Neutrophil (primary cell): ENCODE measurements around the gene USPL1.
"Not testable (repeated sequence)": the region's sequence is repeated elsewhere in the genome, so short reads cannot be mapped to it uniquely, and the experiment has no call there.

Experiments
- H3K27ac ChIP-seq: fragments of 200-600 bp; sonication (generic); 2 replicates; pipeline ENCODE4 v1.5.1; 2016; ENCODE audit warnings: mild to moderate bottlenecking, moderate library complexity
- H3K27me3 ChIP-seq: fragments of 200-600 bp; sonication (generic); 2 replicates; pipeline ENCODE4 v1.6.0; 2016; ENCODE audit warnings: mild to moderate bottlenecking
- H3K36me3 ChIP-seq: fragments of 200-600 bp; sonication (generic); 2 replicates; pipeline ENCODE4 v1.5.1; 2017
- H3K4me1 ChIP-seq, 2 experiments: fragments of 200-600 bp in 1 of 2; sonication (generic) in 1 of 2; 1 replicate in 1 of 2; 2 replicates in 1 of 2; pipeline versions ENCODE4 v1.5.1 to v1.6.1; 2013 to 2016; ENCODE audit warnings: low read depth in 1 of 2, low read length in 1 of 2, mild to moderate bottlenecking in 1 of 2, moderate library complexity in 1 of 2; ENCODE audit not compliant: control insufficient read depth in 1 of 2, insufficient read depth in 1 of 2
- H3K4me3 ChIP-seq, 2 experiments: fragments of 200-600 bp in 1 of 2; sonication (generic) in 1 of 2; 1 replicate in 1 of 2; 2 replicates in 1 of 2; pipeline ENCODE4 v1.5.1; 2013 to 2016; ENCODE audit warnings: low read depth in 1 of 2, low read length in 1 of 2, mild to moderate bottlenecking in 1 of 2, moderate library complexity in 1 of 2
- H3K9me3 ChIP-seq: fragments of 200-600 bp; sonication (generic); 2 replicates; pipeline ENCODE4 v1.5.1; 2016
- CTCF ChIP-seq: fragments of 200-600 bp; sonication (generic); IDR thresholded peaks from 2 replicates; pipeline ENCODE4 v1.5.1; 2016; ENCODE audit warnings: antibody characterized with exemption

The USPL1 gene

GRCh38 chr13:30648522-30649012 lies 30.8 kb downstream of the USPL1 start:
- no peak overlapping the region for H3K4me3 ChIP-seq
- no peak for TF ChIP-seq CTCF
- H3K36me3 ChIP-seq: peaks cover 23% of the 10 kb centered on the region
- no peaks in the 10 kb centered on the region for H3K9me3 ChIP-seq
- H3K27me3 ChIP-seq: no peaks in the 10 kb centered on the region
- H3K27ac ChIP-seq: no peak overlapping the region
- peaks cover under 1 to 7% of the 10 kb centered on the region in 2 experiments for H3K4me1 ChIP-seq

- H3K4me1 ChIP-seq: peaks cover 7 to 17% of the 10 kb centered on the region in 2 experiments
- H3K27ac ChIP-seq, H3K9me3 ChIP-seq, H3K27me3 ChIP-seq, H3K4me3 ChIP-seq: not testable (repeated sequence)
- peaks cover 14% of the 10 kb centered on the region for H3K36me3 ChIP-seq
Observed at GRCh38 chr13:30651648-30652047, 33.9 kb downstream of the USPL1 start.

- Histone ChIP-seq H3K4me1 (peaks cover 7 to 17% of the 10 kb centered on the region in 2 experiments), H3K27me3 (no peaks in the 10 kb centered on the region), H3K4me3 (no peak overlapping the region), H3K36me3 (peaks cover 18% of the 10 kb centered on the region), H3K27ac (no peak overlapping the region), H3K9me3 (no peaks in the 10 kb centered on the region)
- TF ChIP-seq CTCF: no peak
Observed at GRCh38 chr13:30652746-30653386, 35.1 kb downstream of the USPL1 start.

- Histone ChIP-seq H3K4me3 (no peak overlapping the region), H3K27ac (no peak overlapping the region), H3K4me1 (peaks cover 7 to 17% of the 10 kb centered on the region in 2 experiments), H3K36me3 (peaks cover 28% of the 10 kb centered on the region), H3K27me3 (no peaks in the 10 kb centered on the region), H3K9me3 (no peaks in the 10 kb centered on the region)
- no peak for TF ChIP-seq CTCF
Observed at GRCh38 chr13:30654430-30654829, 36.7 kb downstream of the USPL1 start.

GRCh38 chr13:30656178-30656577 lies 38.5 kb downstream of the USPL1 start:
- Histone ChIP-seq H3K4me3 (no peak overlapping the region), H3K36me3 (peaks cover 28% of the 10 kb centered on the region), H3K9me3 (no peaks in the 10 kb centered on the region), H3K27ac (no peak overlapping the region), H3K27me3 (no peaks in the 10 kb centered on the region), H3K4me1 (peaks cover 7 to 17% of the 10 kb centered on the region in 2 experiments)
- no peak for TF ChIP-seq CTCF

GRCh38 chr13:30659980-30660379 lies 42.3 kb downstream of the USPL1 start:
- Histone ChIP-seq H3K4me1 (peaks cover 22 to 30% of the 10 kb centered on the region in 2 experiments), H3K9me3 (no peaks in the 10 kb centered on the region), H3K27me3 (no peaks in the 10 kb centered on the region), H3K27ac (no peak overlapping the region), H3K36me3 (peaks cover 28% of the 10 kb centered on the region), H3K4me3 (no peak overlapping the region)
- no peak for TF ChIP-seq CTCF
